ENCODE data around the gene ANKRD55.

Gene ANKRD55

GRCh38 chr5:56170557-56170956, 62.6 kb downstream of the ANKRD55 start (continued):
- TF ChIP-seq ZNF488 (tag by site-specific recombination; IDR thresholded peaks at IDR 0.05): no peak
- no peak for TF ChIP-seq ZNF837 (tag by site-specific recombination; IDR thresholded peaks at IDR 0.05)

- peaks cover 10% of the 10 kb centered on the region for H3K4me1 ChIP-seq (ENCODE audit: control insufficient read depth, insufficient read depth, low read length)
Observed at GRCh38 chr5:56169949-56170348, 63.2 kb downstream of the ANKRD55 start.

GRCh38 chr5:56169281-56169680, 63.8 kb downstream of the ANKRD55 start:
- Histone ChIP-seq H3K9me3 (ENCODE audit: control insufficient read depth, insufficient read depth, low read depth, low read length) (no peaks in the 10 kb centered on the region), H3K4me3 (ENCODE audit: low read depth, low read length) (no peak overlapping the region), H3K4me1 (ENCODE audit: control insufficient read depth, insufficient read depth, low read length) (peaks cover 10% of the 10 kb centered on the region), H3K27ac (ENCODE audit: extremely low read depth, low read depth, low read length) (no peak overlapping the region), H3K36me3 (ENCODE audit: control insufficient read depth in 2 of 2, insufficient read depth in 1 of 2, low read length in 2 of 2) (no peaks in the 10 kb centered on the region)
- CTCF ChIA-PET: interaction anchor here (0.8 kb wide), 1 partner anchor 937 kb away, joined by 5 read pairs; no protein-coding TSS in a partner anchor
- POLR2A ChIA-PET: no interaction called here
- TF ChIP-seq ZBTB20 (tag by site-specific recombination; IDR thresholded peaks at IDR 0.05) (no peak), ZNF449 (tag by site-specific recombination; IDR thresholded peaks at IDR 0.05) (peak; percentile 75; the same call in 1 of the 2 replicates), ZNF777 (tag by site-specific recombination; IDR thresholded peaks at IDR 0.05; ENCODE audit: borderline replicate concordance) (no peak), PRDM6 (tag by site-specific recombination; IDR thresholded peaks at IDR 0.05) (peak; percentile 41; the same call in 1 of the 2 replicates), REST (tag by site-specific recombination; IDR thresholded peaks at IDR 0.05) (no peak), TCF7L2 (IDR thresholded peaks at IDR 0.05; ENCODE audit: borderline replicate concordance, low read depth, low read length) (no peak), ZNF184 (tag by site-specific recombination; IDR thresholded peaks at IDR 0.05) (no peak), ZNF391 (tag by site-specific recombination; IDR thresholded peaks at IDR 0.05; ENCODE audit: borderline replicate concordance, low read depth) (no peak), ZNF324 (tag by site-specific recombination; IDR thresholded peaks at IDR 0.05) (no peak), ZEB2 (tag by site-specific recombination; IDR thresholded peaks at IDR 0.05) (no peak), ELK4 (IDR thresholded peaks at IDR 0.05; ENCODE audit: borderline replicate concordance, low read depth, low read length) (no peak), ZNF214 (tag by site-specific recombination; IDR thresholded peaks at IDR 0.05; ENCODE audit: borderline replicate concordance) (no peak), ZNF394 (tag by site-specific recombination; IDR thresholded peaks at IDR 0.05; ENCODE audit: borderline replicate concordance) (no peak)

More at GRCh38 chr5:56169949-56170348, 63.2 kb downstream of the ANKRD55 start:
- no peaks in the 10 kb centered on the region for H3K9me3 ChIP-seq (ENCODE audit: control insufficient read depth, insufficient read depth, low read depth, low read length)
- TF ChIP-seq ZNF639 (tag by site-specific recombination; IDR thresholded peaks at IDR 0.05) (no peak), ZBTB21 (tag by site-specific recombination; IDR thresholded peaks at IDR 0.05) (no peak), GFI1B (tag by site-specific recombination; IDR thresholded peaks at IDR 0.05) (no peak), ZNF404 (tag by site-specific recombination; IDR thresholded peaks at IDR 0.05) (no peak)
- H3K4me3 ChIP-seq (ENCODE audit: low read depth, low read length): no peak overlapping the region
- ChIA-PET CTCF (no interaction called here), POLR2A (no interaction called here)
- no peaks in the 10 kb centered on the region for H3K36me3 ChIP-seq (ENCODE audit: control insufficient read depth in 2 of 2, insufficient read depth in 1 of 2, low read length in 2 of 2)
- H3K27ac ChIP-seq (ENCODE audit: extremely low read depth, low read depth, low read length): no peak overlapping the region

All from HEK293 (cell line).